HG02642 (cell line): ENCODE results near the gene EIF4EBP2.

Experiments used
- ATAC-seq: cut with Tn5 transposase; IDR thresholded peaks from one replicate; pipeline ENCODE4 v1.9.1; 2021; ENCODE audit warnings: mild to moderate bottlenecking; ENCODE audit not compliant: unreplicated experiment, poor library complexity

Gene EIF4EBP2, protein sequence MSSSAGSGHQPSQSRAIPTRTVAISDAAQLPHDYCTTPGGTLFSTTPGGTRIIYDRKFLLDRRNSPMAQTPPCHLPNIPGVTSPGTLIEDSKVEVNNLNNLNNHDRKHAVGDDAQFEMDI

DNA sequence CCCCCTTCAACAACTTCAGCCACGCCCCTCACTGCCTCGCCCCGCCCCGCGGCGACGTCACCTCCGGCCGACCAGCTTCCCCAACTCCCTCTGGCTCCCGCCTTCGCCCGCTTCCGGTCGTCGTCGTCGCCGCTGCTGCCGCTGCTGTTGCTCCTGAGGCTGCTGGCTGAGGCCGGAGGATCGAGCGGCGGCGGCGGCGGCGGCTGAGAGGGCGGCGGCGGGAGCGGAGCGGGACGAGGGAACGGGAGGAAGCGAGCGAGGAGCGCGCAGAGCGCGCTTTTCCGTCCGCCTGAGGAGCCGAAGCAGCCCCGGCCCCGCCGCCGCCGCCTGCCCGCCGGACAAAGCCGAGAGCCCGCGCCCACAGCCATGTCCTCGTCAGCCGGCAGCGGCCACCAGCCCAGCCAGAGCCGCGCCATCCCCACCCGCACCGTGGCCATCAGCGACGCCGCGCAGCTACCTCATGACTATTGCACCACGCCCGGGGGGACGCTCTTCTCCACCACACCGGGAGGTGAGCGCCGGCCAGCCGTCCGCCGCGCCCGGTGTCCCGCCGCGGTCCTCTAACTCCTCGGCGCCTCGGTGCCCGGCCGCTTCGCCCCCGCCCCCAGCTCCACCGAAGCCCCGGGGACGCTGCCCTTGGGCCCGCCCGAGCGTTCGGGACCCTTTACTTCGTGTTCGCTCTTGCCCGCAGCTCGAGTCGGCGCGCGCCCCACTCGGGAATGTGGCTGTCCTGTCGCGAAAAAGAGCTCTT, at the start of gene EIF4EBP2:
Gene EIF4EBP2 (plus strand): TSS at position 110 of the 751 bp plus-strand sequence. CDS start 257 bp downstream, at position 367.
- peak; percentile 89 for ATAC-seq

DNA sequence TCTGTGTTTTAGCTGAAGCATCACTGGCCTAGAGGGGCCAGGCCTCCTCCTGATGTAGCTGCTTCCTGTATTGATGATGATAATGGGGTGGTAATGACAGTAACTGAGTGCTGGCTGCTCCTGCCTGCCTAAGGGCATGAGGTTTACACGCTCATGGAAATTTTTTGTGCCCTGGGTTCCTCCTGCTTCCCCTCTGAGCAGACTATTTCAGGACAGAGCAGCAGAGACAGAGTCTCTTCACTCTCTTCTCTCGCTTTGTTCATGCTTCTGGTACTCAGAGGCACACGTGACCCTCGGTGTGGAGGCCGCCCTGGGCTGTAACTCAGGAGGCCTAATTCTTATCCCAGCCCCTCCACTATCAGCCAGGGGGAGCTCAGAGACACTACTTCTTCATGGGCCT, 49.4 kb upstream of the EIF4EBP2 start:
- no peak for ATAC-seq

DNA sequence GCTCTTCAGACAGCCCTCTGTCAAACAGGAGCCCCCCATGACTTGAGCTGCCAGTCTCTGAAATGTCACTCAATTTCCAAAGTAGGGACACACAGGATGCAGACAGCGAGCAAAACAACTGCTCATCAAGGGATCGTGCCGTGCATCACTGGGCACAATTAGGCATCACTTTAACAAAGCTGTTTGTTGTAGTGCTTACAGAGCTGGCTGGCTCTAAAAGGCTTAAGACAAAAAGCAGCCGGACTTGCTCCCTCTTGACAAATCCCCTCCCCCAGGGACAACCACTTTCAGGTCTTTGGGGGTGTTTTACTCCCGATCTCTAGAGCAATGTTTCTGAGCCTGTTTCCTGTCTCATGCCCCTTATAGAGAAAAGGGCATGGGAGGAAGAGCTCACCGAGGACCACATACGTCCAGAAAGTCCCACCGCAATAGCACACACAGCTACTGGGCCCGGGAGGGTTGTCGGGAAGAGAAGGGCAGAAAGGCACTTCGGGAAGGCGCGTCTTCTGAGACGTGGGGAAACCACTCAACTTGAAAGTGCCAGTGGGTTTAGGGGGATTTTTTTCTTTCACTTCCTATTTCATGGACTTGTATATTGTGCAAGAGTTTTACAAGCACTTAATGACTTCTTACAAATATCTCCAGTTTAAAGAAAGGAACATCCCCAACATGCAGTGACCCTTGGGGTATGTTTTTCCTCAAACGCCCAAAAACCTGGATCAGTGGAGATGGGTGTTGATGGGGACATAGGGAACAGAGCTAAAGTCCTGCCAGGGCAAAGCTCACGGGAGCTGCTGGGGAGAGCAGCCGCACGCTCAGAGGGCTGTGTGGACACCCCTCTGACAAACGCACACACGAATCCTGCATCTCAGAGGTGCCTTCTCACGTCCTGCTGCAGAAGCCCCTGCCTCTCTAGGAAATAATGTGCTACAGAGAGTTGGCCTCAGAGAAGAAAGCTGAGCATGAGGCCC, 48.6 kb upstream of the EIF4EBP2 start:
- peak; percentile 74 for ATAC-seq

DNA sequence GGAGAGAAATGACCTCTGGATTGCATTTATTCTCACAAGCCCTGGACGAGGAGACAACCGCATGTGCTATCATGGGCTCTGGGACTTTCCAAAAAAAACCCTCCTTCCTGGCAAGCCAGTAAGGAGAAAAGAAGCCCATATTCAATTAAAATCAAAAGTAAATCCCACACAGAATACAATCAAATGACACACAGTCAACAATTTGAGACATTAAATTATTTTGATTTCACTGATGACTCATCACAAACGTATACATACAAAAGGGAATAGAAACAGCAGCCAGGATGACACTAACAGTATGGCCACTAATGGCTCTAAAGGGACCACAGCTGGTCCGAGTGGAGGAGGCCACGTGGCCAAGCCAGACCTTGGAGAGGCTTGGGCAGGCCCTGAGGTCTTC, 46.4 kb upstream of the EIF4EBP2 start:
- ATAC-seq: no peak

DNA sequence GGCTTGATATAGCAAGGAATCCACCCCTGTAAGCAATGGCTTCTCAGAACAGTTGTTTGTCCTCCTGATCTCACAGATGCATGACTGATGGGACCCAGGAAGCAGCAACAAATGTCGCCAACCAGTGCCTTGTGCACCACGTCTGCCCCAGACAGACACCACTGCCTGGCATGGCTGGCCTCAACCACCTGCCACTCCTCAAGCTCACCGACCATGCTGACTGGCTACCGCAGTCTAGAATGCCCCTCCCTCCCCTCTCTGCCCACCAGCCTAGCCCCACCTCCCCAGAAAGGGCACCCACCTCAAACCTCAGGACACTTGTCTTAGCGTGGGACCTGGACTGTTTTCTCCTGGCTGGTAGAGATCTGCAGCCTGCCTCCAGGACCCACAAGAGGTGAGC, 45.5 kb upstream of the EIF4EBP2 start:
- ATAC-seq: no peak

DNA sequence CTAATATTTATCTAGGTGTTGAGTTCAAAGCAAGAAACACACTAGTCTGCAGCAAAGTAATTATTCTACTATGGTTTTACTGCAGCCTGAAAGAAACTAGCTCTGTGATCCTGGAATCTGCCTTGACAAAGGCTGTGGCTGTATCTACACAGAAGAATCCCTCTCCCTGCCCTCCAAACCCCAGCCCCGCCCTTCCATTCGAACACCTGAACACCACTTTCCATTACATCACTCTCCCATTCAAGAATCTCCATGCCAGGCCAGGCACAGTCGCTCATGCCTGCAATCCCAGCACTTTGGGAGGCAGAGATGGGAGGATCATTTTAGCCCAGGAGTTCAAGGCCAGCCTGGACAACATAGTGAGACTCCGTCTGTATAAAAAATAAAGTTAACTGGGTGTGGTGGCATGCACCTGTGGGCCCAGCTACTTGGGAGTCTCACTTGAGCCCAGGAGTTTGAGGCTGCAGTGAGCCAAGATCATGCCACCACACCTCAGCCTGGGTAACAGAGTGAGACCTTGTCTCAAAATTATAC, 44.9 kb upstream of the EIF4EBP2 start:
- no peak for ATAC-seq

DNA sequence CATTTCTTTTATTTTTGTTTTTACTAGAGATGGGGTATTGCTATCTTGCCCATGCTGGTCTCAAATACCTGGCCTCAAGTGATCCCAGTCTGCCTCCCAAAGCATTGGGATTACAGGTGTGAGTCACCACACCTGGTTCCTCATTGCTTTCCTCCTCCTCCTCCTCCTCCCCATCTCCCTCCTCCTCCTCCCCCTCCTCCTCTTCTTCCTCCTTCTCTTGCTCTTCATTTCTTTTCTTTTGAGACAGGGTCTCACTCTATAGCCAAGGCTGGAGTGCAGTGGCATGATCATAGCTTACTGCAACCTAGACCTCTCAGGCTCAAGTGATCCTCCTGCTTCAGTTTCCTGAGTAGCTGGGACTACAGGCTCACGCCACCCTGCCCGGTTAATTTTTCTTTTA, 43.7 kb upstream of the EIF4EBP2 start:
- ATAC-seq: no peak

DNA sequence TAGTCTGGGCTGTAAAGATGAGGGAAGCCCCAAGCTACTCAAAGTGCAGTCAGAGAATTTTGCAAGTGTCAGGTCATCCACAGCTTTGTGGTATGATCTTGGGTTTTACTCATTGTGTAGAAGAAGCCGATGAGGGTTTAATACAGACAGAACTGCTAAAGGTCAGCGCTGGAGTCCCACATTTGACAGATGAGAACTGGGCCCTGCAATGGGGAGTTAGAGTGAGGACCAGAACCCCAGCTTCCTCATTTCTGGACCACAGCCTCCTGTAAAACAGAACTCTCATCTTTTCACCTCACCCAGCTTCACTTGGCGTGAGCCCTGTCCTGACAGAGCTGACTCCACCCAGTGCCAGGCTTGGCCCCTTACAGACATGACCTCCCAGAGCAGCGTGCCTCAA, 41.6 kb upstream of the EIF4EBP2 start:
- no peak for ATAC-seq

DNA sequence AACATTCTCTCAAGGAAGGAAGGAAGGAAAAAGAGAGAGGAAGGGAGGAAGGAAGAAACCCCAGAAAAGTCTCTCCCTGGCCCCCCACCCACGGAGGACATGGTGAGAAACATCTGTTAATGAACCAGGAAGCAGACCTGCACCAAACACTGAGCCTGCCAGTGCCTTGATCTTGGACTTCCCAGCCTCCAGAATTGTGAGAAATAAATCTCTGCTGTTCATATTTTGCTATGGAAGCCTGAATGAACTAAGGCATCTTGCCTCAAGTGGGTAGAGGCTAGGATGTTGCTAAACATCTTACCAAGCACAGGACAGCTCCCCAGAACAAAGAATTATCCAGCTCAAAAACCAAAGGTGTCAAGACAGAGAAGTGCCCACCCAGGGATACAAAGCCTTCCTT, 40.7 kb upstream of the EIF4EBP2 start:
- ATAC-seq: no peak

DNA sequence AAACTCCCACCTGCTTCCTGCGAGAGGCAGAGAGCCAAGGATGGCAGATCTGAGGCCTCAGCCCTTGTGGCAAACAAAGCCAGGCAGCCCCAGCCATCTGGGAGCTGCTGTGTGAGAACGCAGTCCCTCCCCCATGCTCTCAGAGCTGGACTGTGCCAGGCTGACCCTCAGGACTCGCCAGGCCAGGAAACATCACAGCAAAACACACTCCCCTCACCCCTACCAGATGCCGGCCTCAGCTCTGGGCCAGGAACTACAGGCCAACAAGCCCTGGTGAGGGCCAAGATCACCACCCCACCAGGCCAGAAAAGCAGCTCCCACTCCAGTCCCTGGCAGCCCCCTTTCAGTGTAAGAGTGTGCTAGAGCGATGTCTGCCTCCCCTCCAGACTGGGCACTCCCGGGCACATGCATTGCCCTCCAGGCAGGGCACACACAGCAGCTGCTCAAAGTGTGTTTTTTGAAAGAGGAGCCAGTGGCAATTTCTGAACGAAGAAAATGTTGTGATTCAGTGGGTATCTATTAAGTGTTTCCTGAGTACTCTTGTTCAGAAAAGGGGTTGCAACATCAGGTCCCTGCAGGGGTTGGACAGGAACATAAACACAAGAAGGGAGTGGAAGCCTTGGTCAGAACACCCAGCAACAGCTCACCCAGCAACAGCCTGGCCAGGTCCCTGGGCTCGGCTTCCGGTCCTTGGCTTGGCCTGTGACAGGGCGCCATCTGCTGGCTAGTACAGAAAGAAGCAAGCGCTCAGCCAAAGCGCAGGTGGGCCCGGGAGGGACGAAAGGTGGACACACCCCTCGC, 39.8 kb upstream of the EIF4EBP2 start:
- peak; percentile 94 for ATAC-seq

DNA sequence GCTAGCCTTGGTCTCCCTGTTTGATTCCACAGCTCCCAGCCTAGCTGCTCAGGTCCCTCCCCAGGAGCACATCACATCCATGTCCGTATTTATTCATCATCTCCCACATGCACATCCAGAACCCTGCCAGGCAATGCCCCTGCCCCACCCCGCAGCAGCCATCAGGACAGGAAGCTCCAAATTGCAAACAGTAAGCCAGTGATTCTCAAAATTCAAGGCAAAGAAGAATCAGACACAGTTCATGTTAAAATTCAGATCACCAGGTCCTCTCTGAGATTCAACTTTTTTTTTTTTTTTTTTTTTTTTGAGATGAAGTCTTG, 39.2 kb upstream of the EIF4EBP2 start:
- ATAC-seq: no peak

DNA sequence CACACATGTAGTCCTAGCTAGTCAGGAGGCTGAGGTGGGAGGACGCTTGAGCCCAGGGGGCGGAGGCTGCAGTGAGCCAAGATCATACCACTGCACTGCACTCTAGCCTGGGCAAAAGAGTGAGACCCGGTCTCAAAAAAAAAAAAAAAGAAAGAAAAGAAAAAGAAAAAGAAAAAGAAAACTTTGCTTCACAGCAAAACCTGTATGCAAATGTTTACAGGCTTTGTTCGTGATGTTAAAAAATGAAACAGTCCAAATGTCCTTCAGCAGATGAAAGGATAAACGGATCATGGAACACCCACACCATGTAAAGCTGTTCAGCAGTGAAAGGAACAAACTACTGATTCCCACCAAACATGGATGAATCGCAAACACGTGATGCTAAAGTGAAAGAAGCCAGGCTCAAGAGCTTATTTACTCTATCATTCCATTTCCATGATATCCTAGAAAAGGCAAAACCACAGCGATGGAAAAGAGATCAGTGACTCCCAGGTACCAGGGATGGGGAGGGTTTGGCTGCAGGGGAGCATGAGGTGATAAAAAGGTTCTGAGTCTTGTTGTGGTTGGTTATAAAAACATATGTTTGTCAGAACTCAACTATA, 36.6 kb upstream of the EIF4EBP2 start:
- no peak for ATAC-seq

DNA sequence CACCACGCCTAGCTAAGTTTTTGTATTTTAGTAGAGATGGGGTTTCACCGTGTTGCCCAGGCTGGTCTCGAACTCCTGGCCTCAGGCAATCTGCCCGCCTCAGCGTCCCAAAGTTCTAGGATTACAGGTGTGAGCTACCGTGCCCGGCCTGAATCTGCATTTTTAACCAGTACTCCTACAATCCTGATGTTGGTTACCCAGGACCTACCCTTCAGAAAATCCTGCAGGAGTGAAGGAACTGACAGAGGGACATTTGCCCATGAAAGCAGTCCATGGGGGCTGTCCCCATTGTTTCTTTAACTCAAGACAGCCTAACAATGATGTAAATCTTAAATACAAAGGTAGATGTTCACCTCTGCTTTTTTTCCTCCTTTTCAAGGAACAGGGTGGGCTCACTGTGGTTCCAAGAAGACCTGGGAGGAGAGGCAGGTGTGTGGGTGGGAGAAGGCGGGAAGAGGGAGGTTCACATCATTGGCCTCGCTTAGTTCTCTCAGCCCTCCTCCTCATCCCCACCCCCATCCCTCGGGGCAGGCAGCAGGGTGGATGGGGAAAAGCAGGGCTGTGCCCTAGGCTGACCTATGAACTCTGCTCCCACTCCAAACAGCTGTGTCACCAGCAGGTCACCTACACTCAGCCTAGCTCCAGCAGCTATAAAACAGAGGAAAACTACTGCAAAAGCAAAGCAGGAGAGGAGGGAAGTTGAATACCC, 35.0 kb upstream of the EIF4EBP2 start:
- ATAC-seq: no peak

DNA sequence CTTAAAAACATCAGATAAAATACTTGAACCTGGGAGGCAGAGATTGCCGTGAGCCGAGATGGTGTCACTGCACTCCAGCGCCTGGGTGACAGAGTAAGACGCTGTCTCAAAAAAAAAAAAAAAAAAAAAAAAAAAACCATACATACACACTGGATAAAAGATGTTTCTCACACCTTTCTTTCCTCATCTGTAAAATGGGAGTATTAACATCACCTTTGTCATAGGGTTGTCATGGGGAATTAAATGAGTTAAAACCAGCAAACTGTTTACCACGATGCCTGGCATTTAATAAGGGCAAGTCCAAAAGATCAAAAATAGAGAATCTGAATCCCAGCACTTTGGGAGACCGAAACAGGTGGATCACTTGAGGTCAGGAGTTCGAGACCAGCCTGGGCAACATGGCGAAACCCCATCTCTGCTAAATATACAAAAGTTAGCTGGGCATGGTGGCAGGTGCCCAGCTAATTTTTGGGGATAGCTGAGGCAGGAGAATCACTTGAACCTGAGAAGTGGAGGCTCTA, 34.4 kb upstream of the EIF4EBP2 start:
- ATAC-seq: no peak

DNA sequence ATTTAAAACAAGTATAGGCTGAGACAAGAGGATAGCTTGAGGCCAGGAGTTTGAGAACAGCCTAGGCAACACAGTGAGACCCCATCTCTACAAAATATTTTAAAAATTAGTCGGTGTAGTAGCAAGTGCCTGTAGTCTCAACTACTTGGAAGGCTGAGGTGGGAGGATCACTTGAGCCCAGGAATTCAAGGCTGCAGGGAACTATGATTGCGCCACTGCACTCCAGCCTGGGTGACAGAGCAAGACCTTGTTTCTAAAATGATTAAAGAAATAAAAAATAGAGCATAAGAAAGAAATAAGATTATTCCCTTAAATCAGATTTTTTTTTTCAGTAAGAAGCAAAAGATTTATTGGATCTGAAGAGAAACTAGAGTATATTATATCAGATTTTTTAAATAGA, 33.2 kb upstream of the EIF4EBP2 start:
- ATAC-seq: no peak

DNA sequence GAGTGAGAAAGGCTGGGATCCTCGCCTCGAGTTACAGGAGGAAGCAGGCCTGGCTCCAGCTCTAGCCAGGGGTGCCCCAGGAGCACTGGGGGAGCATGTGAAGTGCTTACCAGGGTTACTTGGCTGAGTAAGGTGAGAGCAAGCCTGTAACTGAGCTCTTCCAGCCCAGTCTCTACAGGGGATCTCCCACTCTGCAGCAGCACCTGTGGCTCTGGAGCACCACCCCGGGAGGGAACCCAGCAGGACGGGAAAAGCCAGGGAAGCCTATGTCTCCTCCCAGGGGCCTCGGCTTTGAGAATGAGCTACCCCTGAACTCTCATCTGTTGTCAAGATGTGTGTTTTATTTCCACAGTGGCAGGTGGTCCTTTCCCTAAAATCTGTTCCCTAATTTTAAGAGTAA, 32.1 kb upstream of the EIF4EBP2 start:
- no peak for ATAC-seq

DNA sequence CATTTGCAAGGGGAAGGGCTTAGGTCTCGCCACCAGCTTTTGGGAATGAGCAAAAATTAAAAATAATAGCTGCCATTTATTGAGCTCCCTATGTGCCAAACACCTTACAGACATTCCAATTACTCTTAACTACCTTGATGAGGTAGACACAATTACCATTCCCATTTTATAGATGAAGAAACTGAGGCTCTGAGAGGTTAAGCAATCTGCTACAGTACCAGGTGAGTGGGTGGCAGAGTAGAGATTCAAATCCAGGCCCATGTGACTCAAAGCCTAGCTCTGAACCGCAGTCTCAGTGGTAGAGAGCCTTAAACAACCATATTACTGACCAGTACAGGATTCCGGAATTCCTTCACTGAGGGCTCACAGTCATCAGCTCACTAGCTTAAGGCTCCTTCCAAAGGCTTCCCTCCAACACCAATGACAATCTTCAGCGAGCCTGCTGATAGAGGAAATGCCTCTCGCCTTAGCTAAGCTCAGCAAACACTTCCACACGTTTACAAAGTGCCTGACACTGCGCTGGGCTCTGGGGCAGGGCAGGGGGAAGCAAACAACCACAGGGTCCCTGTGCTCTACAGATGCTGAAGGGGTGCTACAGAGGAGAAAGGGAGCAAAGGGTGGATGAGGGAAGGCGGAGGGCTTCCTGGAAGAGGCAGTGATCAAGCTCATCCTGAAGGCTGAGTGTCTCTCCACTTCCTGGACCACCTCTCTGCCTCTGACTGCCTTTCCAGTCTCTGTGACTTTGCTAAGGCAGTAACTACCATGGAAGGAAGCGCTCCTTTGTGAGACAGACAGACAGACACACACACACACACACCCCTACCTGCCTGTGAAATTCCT, 28.9 kb upstream of the EIF4EBP2 start:
- no peak for ATAC-seq
